HTR-8/SVneo (cell line): Measurements from ENCODE around the gene PTPDC1.

Experiments
- DNase-seq: peaks from one replicate; pipeline ENCODE4 v3.0.0; 2011; ENCODE audit warnings: low spot score, mixed read lengths; ENCODE audit not compliant: insufficient read length
- FAIRE-seq: peaks from 2 replicates; lab custom pipeline; 2011; peaks lifted over from hg19 to GRCh38; lab: Jason Lieb, UNC

The PTPDC1 gene

GRCh38 chr9:94084314-94084713 lies at the start of gene PTPDC1:
TSS of gene PTPDC1 (plus strand) at chr9:94084464. CDS start at chr9:94084531, 67 bp downstream.
- DNase-seq (no peak), FAIRE-seq (no peak)

- FAIRE-seq: no peak
- no peak for DNase-seq
Observed at GRCh38 chr9:94034511-94034910, 49.8 kb upstream of the PTPDC1 start.

GRCh38 chr9:94039786-94040185 lies 44.5 kb upstream of the PTPDC1 start:
- FAIRE-seq (no peak), DNase-seq (no peak)

GRCh38 chr9:94042516-94043360 lies 41.5 kb upstream of the PTPDC1 start:
- FAIRE-seq: no peak
- DNase-seq: no peak

- no peak for FAIRE-seq
Observed at GRCh38 chr9:94054716-94055115, 29.5 kb upstream of the PTPDC1 start.

GRCh38 chr9:94056442-94056974 lies 27.8 kb upstream of the PTPDC1 start:
- FAIRE-seq (no peak), DNase-seq (no peak)

More at GRCh38 chr9:94054716-94055115, 29.5 kb upstream of the PTPDC1 start:
- no peak for DNase-seq

GRCh38 chr9:94057918-94058317 lies 26.3 kb upstream of the PTPDC1 start:
- FAIRE-seq: no peak
- no peak for DNase-seq

GRCh38 chr9:94061864-94062263 lies 22.4 kb upstream of the PTPDC1 start:
- FAIRE-seq (no peak), DNase-seq (no peak)

GRCh38 chr9:94065535-94065961 lies 18.7 kb upstream of the PTPDC1 start:
- FAIRE-seq: peak; percentile 28
- DNase-seq: peak; percentile 52

- no peak for DNase-seq
- no peak for FAIRE-seq
Observed at GRCh38 chr9:94068257-94068656, 16.0 kb upstream of the PTPDC1 start.

- no peak for FAIRE-seq
- DNase-seq: no peak
Observed at GRCh38 chr9:94076557-94076956, 7.7 kb upstream of the PTPDC1 start.

- FAIRE-seq (no peak), DNase-seq (no peak)
Observed at GRCh38 chr9:94078086-94078485, 6.2 kb upstream of the PTPDC1 start.

- FAIRE-seq (no peak), DNase-seq (no peak)
Observed at GRCh38 chr9:94079236-94079635, 5.0 kb upstream of the PTPDC1 start.

GRCh38 chr9:94080249-94080648 lies 4.0 kb upstream of the PTPDC1 start:
- DNase-seq (no peak), FAIRE-seq (no peak)

- FAIRE-seq (no peak), DNase-seq (no peak)
Observed at GRCh38 chr9:94081435-94081834, 2.8 kb upstream of the PTPDC1 start.

- DNase-seq (no peak), FAIRE-seq (no peak)
Observed at GRCh38 chr9:94081864-94082463, 2.3 kb upstream of the PTPDC1 start.

GRCh38 chr9:94082553-94082952 lies 1.7 kb upstream of the PTPDC1 start:
- DNase-seq (no peak), FAIRE-seq (no peak)

- no peak for FAIRE-seq
Observed at GRCh38 chr9:94082956-94083355, 1.3 kb upstream of the PTPDC1 start.

GRCh38 chr9:94083384-94083783 lies 880 bp upstream of the PTPDC1 start:
- DNase-seq: no peak
- no peak for FAIRE-seq

More at GRCh38 chr9:94082956-94083355, 1.3 kb upstream of the PTPDC1 start:
- DNase-seq: no peak

- DNase-seq: no peak
- FAIRE-seq: no peak
Observed at GRCh38 chr9:94085062-94085639, 887 bp downstream of the PTPDC1 start.
